ENCODE measurements around the gene FAM13A. TPM values are rescaled to one million over a fixed set of nuclear protein-coding genes. Genes with fewer than 3 reads are reported as not detected.

FAM13A gene
- total RNA-seq, 1 donor from 2014 or later, result 51.2 TPM

DNA sequence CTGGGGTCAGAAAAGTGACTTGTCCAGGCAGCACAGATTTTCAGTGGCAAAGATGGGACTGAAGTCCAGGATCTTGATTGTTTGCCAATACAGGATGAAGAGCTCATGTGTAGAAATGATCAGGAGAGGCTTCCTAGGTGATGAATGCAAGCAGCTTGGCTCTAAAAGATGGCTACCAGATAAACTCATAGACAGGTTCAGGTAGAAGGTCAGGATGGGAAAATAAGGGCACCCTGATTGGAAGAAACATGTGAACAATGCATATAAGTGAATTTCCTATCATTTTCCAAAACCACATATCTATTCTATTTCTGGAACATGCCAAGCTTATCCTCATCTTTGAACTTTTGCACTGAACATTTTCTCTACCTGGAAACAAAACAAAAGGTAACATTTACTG is 87.7 kb downstream of the FAM13A start:
- H3K27ac Mint-ChIP-seq (ENCODE audit: unreplicated experiment), result no peak overlapping the region

DNA sequence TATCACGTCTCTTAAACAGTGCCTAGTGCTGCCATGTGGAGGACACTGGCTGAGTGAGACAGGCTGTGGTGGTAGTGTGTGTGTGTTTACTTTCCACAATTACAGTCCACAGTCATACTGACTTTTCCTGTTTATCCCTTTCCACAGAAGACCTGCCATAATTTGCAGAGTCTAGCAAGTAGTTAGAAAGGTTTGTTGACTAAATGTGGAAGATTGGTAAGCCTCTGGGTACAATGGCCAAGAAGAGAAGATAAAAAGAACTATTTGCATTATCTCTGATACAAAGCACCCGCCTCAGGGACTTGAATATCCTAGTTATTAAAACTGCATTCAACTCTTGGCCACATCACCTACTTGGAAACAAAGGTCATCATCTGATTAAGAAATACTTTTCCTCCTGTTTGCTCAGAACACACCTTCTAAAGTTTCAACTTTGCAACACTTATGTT is 89.1 kb downstream of the FAM13A start:
- Mint-ChIP-seq H3K36me3 (ENCODE audit: unreplicated experiment) (no peaks in the 10 kb centered on the region), H3K9me3 (ENCODE audit: unreplicated experiment) (no peaks in the 10 kb centered on the region), H3K27me3 (ENCODE audit: unreplicated experiment) (no peaks in the 10 kb centered on the region), H3K4me1 (ENCODE audit: low read depth, unreplicated experiment) (no peaks in the 10 kb centered on the region), H3K27ac (ENCODE audit: unreplicated experiment) (no peak overlapping the region), H3K4me3 (ENCODE audit: unreplicated experiment) (no peak overlapping the region)
- TF ChIP-seq, protein P1, sequence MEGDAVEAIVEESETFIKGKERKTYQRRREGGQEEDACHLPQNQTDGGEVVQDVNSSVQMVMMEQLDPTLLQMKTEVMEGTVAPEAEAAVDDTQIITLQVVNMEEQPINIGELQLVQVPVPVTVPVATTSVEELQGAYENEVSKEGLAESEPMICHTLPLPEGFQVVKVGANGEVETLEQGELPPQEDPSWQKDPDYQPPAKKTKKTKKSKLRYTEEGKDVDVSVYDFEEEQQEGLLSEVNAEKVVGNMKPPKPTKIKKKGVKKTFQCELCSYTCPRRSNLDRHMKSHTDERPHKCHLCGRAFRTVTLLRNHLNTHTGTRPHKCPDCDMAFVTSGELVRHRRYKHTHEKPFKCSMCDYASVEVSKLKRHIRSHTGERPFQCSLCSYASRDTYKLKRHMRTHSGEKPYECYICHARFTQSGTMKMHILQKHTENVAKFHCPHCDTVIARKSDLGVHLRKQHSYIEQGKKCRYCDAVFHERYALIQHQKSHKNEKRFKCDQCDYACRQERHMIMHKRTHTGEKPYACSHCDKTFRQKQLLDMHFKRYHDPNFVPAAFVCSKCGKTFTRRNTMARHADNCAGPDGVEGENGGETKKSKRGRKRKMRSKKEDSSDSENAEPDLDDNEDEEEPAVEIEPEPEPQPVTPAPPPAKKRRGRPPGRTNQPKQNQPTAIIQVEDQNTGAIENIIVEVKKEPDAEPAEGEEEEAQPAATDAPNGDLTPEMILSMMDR (IDR thresholded peaks at IDR 0.05; ENCODE audit: partially characterized antibody, unreplicated experiment), result no peak
- no peak for DNase-seq

More for the DNA sequence above, 87.7 kb downstream of the FAM13A start:
- TF ChIP-seq, protein P1 (IDR thresholded peaks at IDR 0.05; ENCODE audit: partially characterized antibody, unreplicated experiment), result no peak
- Mint-ChIP-seq H3K9me3 (ENCODE audit: unreplicated experiment) (no peaks in the 10 kb centered on the region), H3K27me3 (ENCODE audit: unreplicated experiment) (no peaks in the 10 kb centered on the region), H3K36me3 (ENCODE audit: unreplicated experiment) (no peaks in the 10 kb centered on the region), H3K4me1 (ENCODE audit: low read depth, unreplicated experiment) (no peaks in the 10 kb centered on the region), H3K4me3 (ENCODE audit: unreplicated experiment) (no peak overlapping the region)
- DNase-seq, result no peak

DNA sequence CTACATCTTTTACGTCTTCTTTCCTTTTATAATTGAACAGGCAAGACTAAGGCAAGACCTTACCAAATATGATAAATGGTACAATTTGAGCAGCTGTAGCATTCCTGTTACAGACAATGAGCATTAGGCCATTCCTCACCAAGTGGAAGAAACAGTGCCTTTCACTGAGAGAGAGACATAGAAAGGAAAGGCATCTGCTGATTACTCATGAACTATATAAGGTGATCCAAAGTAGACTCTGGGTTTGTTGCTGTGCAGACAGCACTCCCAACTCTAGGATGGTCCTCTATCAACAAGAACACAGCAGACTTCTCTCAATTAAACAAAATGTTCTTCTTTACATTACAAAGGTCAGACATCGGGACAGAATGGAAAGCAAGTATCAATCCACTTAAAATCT is 91.9 kb downstream of the FAM13A start:
- TF ChIP-seq, protein P1 (IDR thresholded peaks at IDR 0.05; ENCODE audit: partially characterized antibody, unreplicated experiment), result no peak
- DNase-seq, result no peak
- Mint-ChIP-seq H3K36me3 (ENCODE audit: unreplicated experiment) (no peaks in the 10 kb centered on the region), H3K27ac (ENCODE audit: unreplicated experiment) (no peak overlapping the region), H3K4me3 (ENCODE audit: unreplicated experiment) (no peak overlapping the region), H3K9me3 (ENCODE audit: unreplicated experiment) (no peaks in the 10 kb centered on the region), H3K27me3 (ENCODE audit: unreplicated experiment) (no peaks in the 10 kb centered on the region), H3K4me1 (ENCODE audit: low read depth, unreplicated experiment) (no peaks in the 10 kb centered on the region)

DNA sequence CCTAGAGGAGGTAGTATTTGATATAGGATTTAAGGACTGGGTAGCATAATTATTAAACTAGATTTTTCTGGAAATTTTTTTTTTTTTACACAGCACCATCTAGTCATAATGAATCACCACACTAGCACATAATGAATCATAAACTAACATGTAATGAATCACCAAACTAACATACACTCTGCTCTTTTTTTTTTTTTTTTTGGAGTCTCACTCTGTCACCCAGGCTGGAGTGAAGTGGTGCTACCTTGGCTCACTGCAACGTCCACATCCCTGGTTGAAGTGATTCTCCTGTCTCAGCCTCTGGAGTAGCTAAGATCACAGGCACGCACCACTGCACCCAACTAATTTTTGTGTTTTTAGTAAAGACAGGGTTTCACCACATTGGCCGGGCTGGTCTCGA is 92.5 kb downstream of the FAM13A start:
- H3K9me3 Mint-ChIP-seq (ENCODE audit: unreplicated experiment), result peaks cover under 1% of the 10 kb centered on the region
- no peaks in the 10 kb centered on the region for H3K4me1 Mint-ChIP-seq (ENCODE audit: low read depth, unreplicated experiment)
- TF ChIP-seq, protein P1 (IDR thresholded peaks at IDR 0.05; ENCODE audit: partially characterized antibody, unreplicated experiment), result no peak
- no peaks in the 10 kb centered on the region for H3K27me3 Mint-ChIP-seq (ENCODE audit: unreplicated experiment)
- no peak for DNase-seq
- no peak overlapping the region for H3K4me3 Mint-ChIP-seq (ENCODE audit: unreplicated experiment)
- peaks cover 1% of the 10 kb centered on the region for H3K36me3 Mint-ChIP-seq (ENCODE audit: unreplicated experiment)
- H3K27ac Mint-ChIP-seq (ENCODE audit: unreplicated experiment), result no peak overlapping the region

DNA sequence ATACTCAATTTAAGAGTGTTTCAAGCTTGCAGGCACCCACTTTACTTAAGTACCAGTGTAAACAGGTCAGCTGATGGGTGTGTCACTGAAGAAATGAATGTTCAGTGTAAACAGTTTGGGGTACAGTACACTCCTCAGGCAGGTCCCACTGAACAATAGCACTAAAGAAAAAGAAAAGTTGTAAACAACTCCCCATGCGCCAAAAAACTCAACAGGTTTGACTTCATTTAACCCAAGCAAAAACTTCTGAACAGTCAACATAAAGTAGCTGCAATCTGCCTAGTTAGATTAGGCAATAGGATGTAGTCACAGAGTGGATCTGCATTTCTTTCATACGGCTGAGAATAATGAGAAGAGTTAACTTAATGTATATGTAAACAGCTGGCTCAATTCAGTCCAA is 93.2 kb downstream of the FAM13A start:
- Mint-ChIP-seq H3K27ac (ENCODE audit: unreplicated experiment) (no peak overlapping the region), H3K4me1 (ENCODE audit: low read depth, unreplicated experiment) (no peaks in the 10 kb centered on the region), H3K36me3 (ENCODE audit: unreplicated experiment) (peaks cover 8% of the 10 kb centered on the region), H3K27me3 (ENCODE audit: unreplicated experiment) (no peaks in the 10 kb centered on the region), H3K4me3 (ENCODE audit: unreplicated experiment) (no peak overlapping the region), H3K9me3 (ENCODE audit: unreplicated experiment) (peaks cover 5% of the 10 kb centered on the region)
- DNase-seq, result no peak
- TF ChIP-seq, protein P1 (IDR thresholded peaks at IDR 0.05; ENCODE audit: partially characterized antibody, unreplicated experiment), result no peak
